Glutamatergic neuron (in vitro differentiated cells): Measurements from ENCODE around the gene ZNF383. TPM values are rescaled to one million over a fixed set of nuclear protein-coding genes. Genes with fewer than 3 reads are reported as not detected.
"Not testable (repeated sequence)": the region's sequence is repeated elsewhere in the genome, so short reads cannot be mapped to it uniquely, and the experiment has no call there.

Source experiments
- DNase-seq: peaks from one replicate; pipeline ENCODE4 v3.0.0; 2022
- H3K27ac Mint-ChIP-seq: one replicate; pipeline ENCODE4 v1.8.0; 2020; ENCODE audit warnings: mild to moderate bottlenecking, mixed read lengths, inconsistent platforms; ENCODE audit not compliant: unreplicated experiment
- H3K27me3 Mint-ChIP-seq: one replicate; pipeline ENCODE4 v1.8.0; 2020; ENCODE audit warnings: mild to moderate bottlenecking, moderate library complexity, mixed read lengths, inconsistent platforms; ENCODE audit not compliant: unreplicated experiment
- H3K36me3 Mint-ChIP-seq: one replicate; pipeline ENCODE4 v1.8.0; 2020; ENCODE audit warnings: mild to moderate bottlenecking, mixed read lengths, inconsistent platforms; ENCODE audit not compliant: unreplicated experiment
- H3K4me1 Mint-ChIP-seq: one replicate; pipeline ENCODE4 v1.8.0; 2020; ENCODE audit warnings: mild to moderate bottlenecking, low read depth, mixed read lengths, inconsistent platforms; ENCODE audit not compliant: unreplicated experiment
- H3K4me3 Mint-ChIP-seq: one replicate; pipeline ENCODE4 v1.8.0; 2020; ENCODE audit warnings: mild to moderate bottlenecking, mixed read lengths, inconsistent platforms; ENCODE audit not compliant: unreplicated experiment
- H3K9me3 Mint-ChIP-seq: one replicate; pipeline ENCODE4 v1.8.0; 2020; ENCODE audit warnings: mild to moderate bottlenecking, moderate library complexity, mixed read lengths, inconsistent platforms; ENCODE audit not compliant: unreplicated experiment
- total RNA-seq: library from RNA; stranded (reverse); fragmentation: NEBNext Ultra II Directional; extraction: Animal tissue kit (Norgen Biotek cat#: 25700); gene quantifications from one replicate; pipeline ENCODE4 v1.2.1, GENCODE V29; 2021; ENCODE audit not compliant: unreplicated experiment

ZNF383 gene
- total RNA-seq, 1 donor from 2014 or later = 10.1 TPM

DNA sequence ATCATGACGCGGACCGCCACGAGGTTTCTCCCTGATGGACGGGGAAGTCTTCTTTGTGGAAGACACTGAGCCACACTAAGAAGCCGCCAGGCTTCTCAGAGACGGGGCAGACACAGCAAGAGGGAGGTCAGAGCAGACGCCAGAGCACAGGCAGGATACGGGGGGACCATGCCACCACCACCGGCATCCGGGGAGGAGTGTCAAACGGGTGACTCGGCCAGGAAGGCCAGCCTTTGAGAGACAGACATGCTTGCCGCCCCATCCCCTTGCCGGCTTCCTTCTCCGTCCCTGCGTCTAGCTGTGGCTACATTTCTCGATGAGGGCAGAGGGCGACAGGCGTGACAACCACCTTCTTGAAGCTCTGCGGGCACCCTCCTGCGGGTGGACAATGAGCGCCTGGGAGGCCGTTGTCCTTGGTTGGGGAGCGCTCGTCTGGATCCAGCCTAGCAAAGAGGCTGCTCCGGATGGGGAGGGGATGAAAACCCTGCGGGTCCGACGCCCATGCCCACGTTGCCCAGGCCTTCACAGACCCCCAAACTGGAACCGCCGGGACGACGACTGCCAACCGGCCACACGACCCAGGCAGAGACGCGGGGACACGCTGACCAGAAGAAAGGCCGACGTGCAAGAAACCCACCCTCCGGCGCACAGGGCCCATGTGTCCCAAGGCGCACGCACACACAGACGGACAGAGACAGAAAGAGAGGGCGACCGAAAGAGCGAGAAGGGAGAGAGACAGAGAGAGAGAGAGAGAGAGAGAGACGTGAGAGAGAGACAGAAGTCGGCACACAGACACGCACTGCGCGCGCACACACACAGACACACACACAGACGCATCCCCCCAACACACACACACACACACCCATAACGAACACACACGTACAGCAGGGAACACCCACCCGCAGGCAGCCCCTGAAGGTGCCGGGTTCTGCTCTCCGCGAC, 75.3 kb downstream of the ZNF383 start:
- not testable (repeated sequence) for H3K4me1 Mint-ChIP-seq, H3K4me3 Mint-ChIP-seq, H3K36me3 Mint-ChIP-seq, H3K27ac Mint-ChIP-seq, H3K27me3 Mint-ChIP-seq, DNase-seq, H3K9me3 Mint-ChIP-seq

- not testable (repeated sequence) for H3K9me3 Mint-ChIP-seq, DNase-seq, H3K27ac Mint-ChIP-seq, H3K4me1 Mint-ChIP-seq, H3K27me3 Mint-ChIP-seq, H3K36me3 Mint-ChIP-seq, H3K4me3 Mint-ChIP-seq
These were observed 76.2 kb downstream of the ZNF383 start for GRCh38 chr19:37294246-37294645.

Other genes with a start within 250 kb of the ZNF383 start
- gene ZNF420, start 139.8 kb upstream of the ZNF383 start, total RNA-seq = 13.2 TPM
- gene ZNF585A, start 45.5 kb upstream of the ZNF383 start, total RNA-seq = 12.5 TPM
- 10.2 TPM for gene ZNF585B, start 7.7 kb upstream of the ZNF383 start, total RNA-seq
- 11.6 TPM for gene ZNF527, start 152.9 kb downstream of the ZNF383 start, total RNA-seq
- gene ZNF569, start 249.2 kb downstream of the ZNF383 start, total RNA-seq = 11.8 TPM